Measurements from ENCODE around the gene ATXN1. TPM values are rescaled to one million over a fixed set of nuclear protein-coding genes. Genes with fewer than 3 reads are reported as not detected.

ATXN1 gene
- total RNA-seq, 5 donors from 2014 or later (not counting 1 experiment from before 2014, with no cell fraction given): 65.1 to 101 (median 77.5) TPM

DNA sequence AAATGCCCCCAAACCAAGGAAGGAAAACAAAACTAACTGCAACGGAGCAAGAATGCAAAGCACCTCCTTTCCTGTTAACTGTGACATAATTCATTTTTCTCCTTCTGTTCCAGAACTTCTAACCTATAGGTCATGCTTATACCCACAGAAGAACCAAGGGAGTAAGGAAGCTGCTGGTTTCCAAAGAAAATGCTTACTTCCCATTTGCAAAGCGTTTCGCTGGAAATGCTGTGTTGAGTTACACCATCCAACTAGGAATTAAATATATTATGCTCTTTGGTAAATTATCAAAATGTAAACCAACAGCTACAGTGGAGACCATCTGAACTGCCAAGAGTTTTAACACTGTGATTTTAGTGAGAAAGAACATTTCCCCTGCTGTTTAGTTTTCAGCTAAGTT is 42.9 kb downstream of the ATXN1 start:
- Histone ChIP-seq H3K4me1 (ENCODE audit: control insufficient read depth in 1 of 2, extremely low read depth in 1 of 2, insufficient read depth in 2 of 2, low read length in 2 of 2) (peaks cover 0 to 8% of the 10 kb centered on the region in 2 experiments), H3K27me3 (replicated peaks in 1 of 2; ENCODE audit: control insufficient read depth in 2 of 2, extremely low read depth in 1 of 2, insufficient read depth in 2 of 2, low read length in 1 of 2) (no peaks in the 10 kb centered on the region), H3K36me3 (ENCODE audit: control insufficient read depth in 2 of 2, extremely low read depth in 1 of 2, insufficient read depth in 1 of 2, low read length in 1 of 2) (peaks cover 0 to 3% of the 10 kb centered on the region in 2 donors), H3K9me3 (no peaks in the 10 kb centered on the region), H3K4me3 (ENCODE audit: control insufficient read depth in 1 of 2, extremely low read depth in 1 of 2, low read length in 1 of 2) (no peak overlapping the region), H3K27ac (ENCODE audit: low read length) (no peak overlapping the region)
- WGBS (ENCODE audit: insufficient coverage): 83% methylated on average over 1 of the region's 3 CpGs
- H3K4me1 Mint-ChIP-seq: peaks cover 19 to 44% (median 31%) of the 10 kb centered on the region in 3 donors
- DNase-seq: no peak
- no peaks in the 10 kb centered on the region for H3K27me3 Mint-ChIP-seq
- ChIA-PET CTCF (no interaction called here), POLR2A (interaction anchor here (0.5 to 0.6 kb wide), 2 partner anchors 31 to 39 kb away, joined by 5 to 6 read pairs; no protein-coding TSS in a partner anchor)
- no peak overlapping the region for H3K4me3 Mint-ChIP-seq
- ATAC-seq (replicated peaks in 1 of 4): no peak
- no peak overlapping the region for H3K27ac Mint-ChIP-seq
- peaks cover 6% of the 10 kb centered on the region for H3K36me3 Mint-ChIP-seq
- H3K9me3 Mint-ChIP-seq: no peaks in the 10 kb centered on the region

DNA sequence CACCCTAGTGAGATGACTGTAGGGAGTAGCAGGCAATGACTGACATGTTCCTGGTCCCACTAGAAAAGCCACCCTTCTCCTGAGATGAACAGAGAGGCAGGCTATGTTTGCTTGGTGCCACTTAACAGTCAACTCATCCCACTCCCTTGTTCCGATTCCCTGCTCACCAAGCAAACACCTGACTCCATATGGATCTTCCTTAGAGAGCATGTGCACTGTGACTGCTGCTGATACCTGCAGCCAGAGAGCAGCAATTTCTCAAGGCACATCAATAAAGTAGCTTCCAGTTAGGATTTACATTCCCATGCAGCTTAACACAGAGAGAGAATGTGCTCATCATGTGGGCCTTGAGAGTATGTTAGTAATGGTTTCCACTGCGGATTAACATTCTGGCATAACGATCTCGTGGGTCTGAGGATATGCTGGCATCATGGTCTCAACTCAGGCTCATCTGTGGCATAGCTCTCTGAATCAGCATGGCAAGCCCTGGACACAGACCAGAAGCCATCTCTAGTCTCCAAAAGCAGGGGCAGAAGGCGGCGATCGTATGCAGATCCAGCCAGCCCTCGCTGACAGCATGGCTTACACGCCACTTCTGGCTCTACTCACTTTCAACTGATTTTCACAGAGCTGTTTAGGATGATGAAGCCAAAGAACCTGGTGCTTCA is 43.9 kb downstream of the ATXN1 start:
- ChIA-PET CTCF (interaction anchor here (0.6 to 0.9 kb wide), 3 partner anchors 20 to 212 kb away, joined by 3 to 5 read pairs (median 3); no protein-coding TSS in a partner anchor), POLR2A (no interaction called here)
- no peak for DNase-seq
- Histone ChIP-seq H3K9me3 (no peaks in the 10 kb centered on the region), H3K4me3 (ENCODE audit: control insufficient read depth in 1 of 2, extremely low read depth in 1 of 2, low read length in 1 of 2) (no peak overlapping the region), H3K27ac (ENCODE audit: low read length) (no peak overlapping the region), H3K4me1 (ENCODE audit: control insufficient read depth in 1 of 2, extremely low read depth in 1 of 2, insufficient read depth in 2 of 2, low read length in 2 of 2) (peaks cover 0 to 15% of the 10 kb centered on the region in 2 experiments), H3K36me3 (ENCODE audit: control insufficient read depth in 2 of 2, extremely low read depth in 1 of 2, insufficient read depth in 1 of 2, low read length in 1 of 2) (peaks cover 0 to 3% of the 10 kb centered on the region in 2 donors), H3K27me3 (replicated peaks in 1 of 2; ENCODE audit: control insufficient read depth in 2 of 2, extremely low read depth in 1 of 2, insufficient read depth in 2 of 2, low read length in 1 of 2) (no peaks in the 10 kb centered on the region)
- peak overlapping the region in 1 of 2 donors; percentile 46 for H3K27ac Mint-ChIP-seq
- H3K27me3 Mint-ChIP-seq: no peaks in the 10 kb centered on the region
- WGBS (ENCODE audit: insufficient coverage): 92% methylated on average over 7 of the region's 9 CpGs
- H3K4me1 Mint-ChIP-seq: peaks cover 29 to 46% (median 39%) of the 10 kb centered on the region in 3 donors
- no peaks in the 10 kb centered on the region for H3K9me3 Mint-ChIP-seq
- no peak overlapping the region for H3K4me3 Mint-ChIP-seq
- ATAC-seq (replicated peaks in 1 of 4): no peak
- H3K36me3 Mint-ChIP-seq: peaks cover 5% of the 10 kb centered on the region

DNA sequence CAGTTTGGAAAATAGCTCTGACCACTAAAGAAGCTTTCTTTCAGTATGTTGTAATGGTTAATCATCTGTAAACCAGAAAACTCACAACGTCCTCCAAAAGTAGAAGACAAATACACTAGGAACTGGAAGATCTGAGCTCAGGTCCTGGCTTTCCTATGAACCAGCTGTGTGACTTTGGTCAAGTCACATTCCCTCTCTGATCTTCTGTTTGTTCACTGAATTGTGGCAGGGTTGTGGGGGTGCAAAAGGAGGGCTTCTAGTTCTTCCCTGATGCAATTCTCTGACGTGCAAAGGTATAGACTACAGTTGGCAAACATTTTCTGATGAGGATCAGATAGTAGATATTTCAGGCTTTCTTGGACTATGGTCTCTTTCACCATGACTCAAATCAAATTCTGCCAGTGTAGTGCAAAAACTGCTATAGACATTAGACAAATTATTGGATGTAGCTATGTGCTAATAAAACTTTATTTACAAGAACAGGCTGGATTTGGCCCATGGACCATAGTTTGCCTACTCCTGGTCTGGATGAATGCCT is 44.9 kb downstream of the ATXN1 start:
- no peaks in the 10 kb centered on the region for H3K36me3 Mint-ChIP-seq
- H3K4me3 Mint-ChIP-seq: no peak overlapping the region
- DNase-seq (no peak), ATAC-seq (replicated peaks in 1 of 4) (no peak)
- no peaks in the 10 kb centered on the region for H3K27me3 ChIP-seq (replicated peaks in 1 of 2; ENCODE audit: control insufficient read depth in 2 of 2, extremely low read depth in 1 of 2, insufficient read depth in 2 of 2, low read length in 1 of 2)
- CTCF ChIA-PET: interaction anchor here (1.3 kb wide), 2 partner anchors 25 to 47 kb away, joined by 3 read pairs; no protein-coding TSS in a partner anchor
- H3K4me3 ChIP-seq (ENCODE audit: control insufficient read depth in 1 of 2, extremely low read depth in 1 of 2, low read length in 1 of 2): no peak overlapping the region
- no peaks in the 10 kb centered on the region for H3K27me3 Mint-ChIP-seq
- no peaks in the 10 kb centered on the region for H3K9me3 ChIP-seq
- no peak overlapping the region for H3K27ac ChIP-seq (ENCODE audit: low read length)
- peaks cover 0 to 25% of the 10 kb centered on the region in 2 experiments for H3K4me1 ChIP-seq (ENCODE audit: control insufficient read depth in 1 of 2, extremely low read depth in 1 of 2, insufficient read depth in 2 of 2, low read length in 2 of 2)
- H3K36me3 ChIP-seq (ENCODE audit: control insufficient read depth in 2 of 2, extremely low read depth in 1 of 2, insufficient read depth in 1 of 2, low read length in 1 of 2): no peaks in the 10 kb centered on the region
- H3K4me1 Mint-ChIP-seq: peaks cover 38 to 53% (median 45%) of the 10 kb centered on the region in 3 donors
- POLR2A ChIA-PET: interaction anchor here in 1 of 2 donors (1.0 kb wide), 1 partner anchor 10 kb away, joined by 3 read pairs; no protein-coding TSS in a partner anchor
- H3K9me3 Mint-ChIP-seq: no peaks in the 10 kb centered on the region
- no CpG with 5 or more reads among the region's 2 CpGs for WGBS (ENCODE audit: insufficient coverage)
- no peak overlapping the region for H3K27ac Mint-ChIP-seq

DNA sequence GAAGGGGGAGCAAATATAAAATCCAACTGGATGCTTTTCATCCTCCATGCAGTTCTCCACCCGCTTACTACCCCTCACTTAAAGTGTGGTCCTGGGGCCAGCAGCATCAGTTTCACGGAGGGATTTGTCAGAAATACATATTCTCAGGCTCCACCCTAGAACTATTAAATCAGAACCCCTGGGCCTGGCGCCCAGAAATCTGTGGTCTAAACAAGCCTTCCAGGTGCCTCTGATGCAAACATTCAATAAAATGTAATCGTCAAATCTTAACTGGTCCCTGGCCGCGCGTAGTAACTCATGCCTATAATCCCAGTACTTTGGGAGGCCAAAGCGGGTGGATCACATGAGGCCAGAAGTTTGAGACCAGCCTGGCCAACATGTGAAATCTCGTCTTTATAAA is 47.7 kb downstream of the ATXN1 start:
- Mint-ChIP-seq H3K9me3 (no peaks in the 10 kb centered on the region), H3K4me1 (peaks cover 28 to 48% (median 42%) of the 10 kb centered on the region in 3 donors), H3K27me3 (no peaks in the 10 kb centered on the region), H3K27ac (peak overlapping the region in 1 of 2 donors; percentile 86), H3K36me3 (no peaks in the 10 kb centered on the region), H3K4me3 (peak overlapping the region in 1 of 3 donors; percentile 71)
- Histone ChIP-seq H3K27ac (ENCODE audit: low read length) (no peak overlapping the region), H3K27me3 (replicated peaks in 1 of 2; ENCODE audit: control insufficient read depth in 2 of 2, extremely low read depth in 1 of 2, insufficient read depth in 2 of 2, low read length in 1 of 2) (no peaks in the 10 kb centered on the region), H3K4me1 (ENCODE audit: control insufficient read depth in 1 of 2, extremely low read depth in 1 of 2, insufficient read depth in 2 of 2, low read length in 2 of 2) (peaks cover 0 to 27% of the 10 kb centered on the region in 2 experiments), H3K36me3 (ENCODE audit: control insufficient read depth in 2 of 2, extremely low read depth in 1 of 2, insufficient read depth in 1 of 2, low read length in 1 of 2) (no peaks in the 10 kb centered on the region), H3K9me3 (no peaks in the 10 kb centered on the region), H3K4me3 (ENCODE audit: control insufficient read depth in 1 of 2, extremely low read depth in 1 of 2, low read length in 1 of 2) (no peak overlapping the region)
- DNase-seq (no peak), ATAC-seq (replicated peaks in 1 of 4) (no peak)
- CTCF ChIA-PET: interaction anchor here (0.6 to 1.9 kb wide), 7 partner anchors 13 to 168 kb away, joined by 3 to 7 read pairs (median 3); no protein-coding TSS in a partner anchor
- POLR2A ChIA-PET: interaction anchor here in 1 of 2 donors (0.7 to 1.3 kb wide), 2 partner anchors 12 to 49 kb away, joined by 3 to 4 read pairs; no protein-coding TSS in a partner anchor
- 88% methylated on average over 6 of the region's 9 CpGs for WGBS (ENCODE audit: insufficient coverage)

DNA sequence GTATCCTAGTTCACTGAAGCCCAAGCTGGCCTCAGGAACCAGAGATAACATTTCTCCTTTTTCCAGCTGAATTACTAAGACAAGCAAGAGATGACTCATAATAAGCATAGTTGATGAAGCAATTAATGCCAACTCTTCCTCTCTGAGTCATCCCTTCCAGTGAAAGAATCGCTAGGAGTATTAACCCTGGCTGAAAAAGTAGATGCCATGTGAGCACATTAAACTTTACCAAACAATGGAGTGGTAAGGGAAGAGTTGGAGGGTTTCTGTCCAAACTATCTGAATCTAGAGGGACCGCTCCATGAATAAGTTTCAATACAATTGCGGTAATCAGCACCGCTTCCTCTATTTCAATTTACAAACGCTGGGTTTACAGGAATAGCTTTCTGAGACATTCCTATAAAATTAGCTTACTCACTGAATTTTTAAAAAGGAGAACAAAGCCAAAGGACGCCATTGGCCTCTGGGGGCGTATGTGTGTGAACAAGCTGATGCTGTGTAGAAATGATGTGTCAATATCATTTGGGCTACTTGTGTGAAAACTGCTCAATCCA is 48.3 kb downstream of the ATXN1 start:
- Histone ChIP-seq H3K27me3 (replicated peaks in 1 of 2; ENCODE audit: control insufficient read depth in 2 of 2, extremely low read depth in 1 of 2, insufficient read depth in 2 of 2, low read length in 1 of 2) (no peaks in the 10 kb centered on the region), H3K4me3 (ENCODE audit: control insufficient read depth in 1 of 2, extremely low read depth in 1 of 2, low read length in 1 of 2) (peak overlapping the region in 1 of 2 donors; percentile 30), H3K36me3 (ENCODE audit: control insufficient read depth in 2 of 2, extremely low read depth in 1 of 2, insufficient read depth in 1 of 2, low read length in 1 of 2) (no peaks in the 10 kb centered on the region), H3K4me1 (ENCODE audit: control insufficient read depth in 1 of 2, extremely low read depth in 1 of 2, insufficient read depth in 2 of 2, low read length in 2 of 2) (peaks cover 0 to 27% of the 10 kb centered on the region in 2 experiments), H3K9me3 (no peaks in the 10 kb centered on the region), H3K27ac (ENCODE audit: low read length) (peak overlapping the region; percentile 84)
- peak; percentile 16 to 36 (median 29) for ATAC-seq (replicated peaks in 1 of 4)
- Mint-ChIP-seq H3K27me3 (no peaks in the 10 kb centered on the region), H3K4me1 (peaks cover 29 to 47% (median 36%) of the 10 kb centered on the region in 3 donors), H3K9me3 (no peaks in the 10 kb centered on the region), H3K4me3 (peak overlapping the region; percentile 64 to 71 (median 68)), H3K27ac (peak overlapping the region; percentile 86 to 92), H3K36me3 (no peaks in the 10 kb centered on the region)
- DNase-seq: peak in 1 of 35 experiments; percentile 52
- POLR2A ChIA-PET: interaction anchor here in 1 of 2 donors (0.7 to 1.3 kb wide), 2 partner anchors 49 to 51 kb away, joined by 3 to 4 read pairs; no protein-coding TSS in a partner anchor
- CTCF ChIA-PET: interaction anchor here (0.6 to 1.9 kb wide), 10 partner anchors 13 to 93 kb away, joined by 3 to 7 read pairs (median 3); no protein-coding TSS in a partner anchor
- no CpG with 5 or more reads among the region's 7 CpGs for WGBS (ENCODE audit: insufficient coverage)
